SK-N-MC (cell line): ENCODE results near the gene C1QTNF1.
"Not testable (repeated sequence)": the region's sequence is repeated elsewhere in the genome, so short reads cannot be mapped to it uniquely, and the experiment has no call there.

Experiments used
- DNase-seq: peaks from one replicate; pipeline ENCODE4 v3.0.0-alpha.2; 2011; ENCODE audit warnings: low read depth, low spot score
- H3K27ac ChIP-seq: fragments of 200-600 bp; sonication (generic); 2 replicates; pipeline ENCODE4 v1.5.1; 2016; ENCODE audit warnings: mixed run types
- H3K36me3 ChIP-seq: fragments of 200-600 bp; sonication (generic); 2 replicates; pipeline ENCODE4 v1.6.1; 2017; ENCODE audit warnings: antibody characterized with exemption, low read length, mixed read lengths; ENCODE audit not compliant: insufficient read depth
- H3K4me3 ChIP-seq: fragments of 200-600 bp; sonication (generic); 2 replicates; pipeline ENCODE4 v1.5.1; 2016
- H3K9ac ChIP-seq: fragments of 200-600 bp; sonication (generic); 2 replicates; pipeline ENCODE4 v1.8.0; 2017; ENCODE audit warnings: mixed run types, mixed read lengths; ENCODE audit not compliant: insufficient read length
- H3K9me3 ChIP-seq: fragments of 200-600 bp; sonication (generic); 2 replicates; pipeline ENCODE4 v1.6.1; 2017; ENCODE audit warnings: low read depth, mild to moderate bottlenecking, antibody characterized with exemption, low read length, moderate library complexity, mixed read lengths
- EZH2 ChIP-seq: fragments of 200-600 bp; sonication (generic); IDR thresholded peaks from one replicate; pipeline ENCODE4 v1.6.1; 2017; ENCODE audit warnings: antibody characterized with exemption
- FOXP2 ChIP-seq: optimal IDR thresholded peaks from 2 replicates; pipeline ENCODE3; 2011; ENCODE audit warnings: mild to moderate bottlenecking, moderate library complexity; ENCODE audit not compliant: insufficient read depth; ENCODE audit errors: extremely low read length, control extremely low read depth
- POLR2AphosphoS5 ChIP-seq: IDR thresholded peaks from 2 replicates; pipeline ENCODE4 v1.6.1; 2012; ENCODE audit warnings: mild to moderate bottlenecking, low read depth, low read length, borderline replicate concordance

Gene C1QTNF1

GRCh38 chr17:79073016-79073705 is 49.2 kb downstream of the C1QTNF1 start:
- no peak overlapping the region for H3K4me3 ChIP-seq
- TF ChIP-seq EZH2: no peak
- no peak for TF ChIP-seq FOXP2
- TF ChIP-seq POLR2AphosphoS5: no peak
- H3K9me3 ChIP-seq: no peaks in the 10 kb centered on the region
- DNase-seq: no peak
- no peak overlapping the region for H3K27ac ChIP-seq
- no peaks in the 10 kb centered on the region for H3K36me3 ChIP-seq
- H3K9ac ChIP-seq: no peak overlapping the region

- no peak overlapping the region for H3K9ac ChIP-seq
- TF ChIP-seq FOXP2 (no peak), EZH2 (no peak), POLR2AphosphoS5 (no peak)
- no peaks in the 10 kb centered on the region for H3K9me3 ChIP-seq
- no peak overlapping the region for H3K27ac ChIP-seq
- H3K4me3 ChIP-seq: no peak overlapping the region
- H3K36me3 ChIP-seq: no peaks in the 10 kb centered on the region; the same call in 1 of the 2 replicates
- DNase-seq: no peak
These were observed 49.7 kb downstream of the C1QTNF1 start for GRCh38 chr17:79073706-79074088.

DNA sequence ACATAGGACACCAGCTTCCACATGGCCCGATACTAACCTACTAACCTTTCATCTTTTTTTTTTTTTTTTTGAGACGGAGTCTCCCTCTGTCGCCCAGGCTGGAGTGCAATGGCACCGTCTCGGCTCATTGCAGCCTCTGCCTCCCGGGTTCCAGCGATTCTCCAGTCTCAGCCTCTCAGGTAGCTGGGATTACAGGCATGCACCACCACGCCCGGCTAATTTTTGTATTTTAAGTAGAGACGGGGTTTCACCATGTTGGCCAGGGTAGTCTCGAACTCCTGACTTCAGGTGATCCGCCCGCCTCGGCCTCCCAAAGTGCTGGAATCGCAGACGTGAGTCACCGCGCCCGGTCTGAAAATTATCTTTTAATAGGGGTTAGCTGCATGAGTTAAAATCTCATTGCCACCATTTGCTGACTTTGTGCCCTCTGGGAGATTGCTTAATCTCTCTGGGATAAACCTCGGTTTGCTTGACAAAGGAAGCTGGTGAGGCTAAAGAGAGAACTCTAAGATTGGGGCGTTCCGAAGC is 50.2 kb downstream of the C1QTNF1 start:
- not testable (repeated sequence) for H3K9me3 ChIP-seq, DNase-seq, H3K27ac ChIP-seq, H3K9ac ChIP-seq, H3K36me3 ChIP-seq
- peak; percentile 14; the same call in 1 of the 2 replicates for TF ChIP-seq POLR2AphosphoS5
- H3K4me3 ChIP-seq: peak overlapping the region; percentile 87

GRCh38 chr17:79074649-79075445 is 50.9 kb downstream of the C1QTNF1 start, which contains the start of gene ENGASE:
ENGASE (plus strand) TSS chr17:79074824; CDS start chr17:79074945, 121 bp downstream.
- TF ChIP-seq FOXP2 (peak; percentile 53), EZH2 (no peak), POLR2AphosphoS5 (peak; percentile 52; the same call in 1 of the 2 replicates)
- DNase-seq: no peak
- Histone ChIP-seq H3K4me3 (peak within 1 kb of the TSS; percentile 87), H3K9ac (peak within 1 kb of the TSS; percentile 83), H3K36me3 (no peaks in the 10 kb centered on the region; the same call in 1 of the 2 replicates), H3K9me3 (no peaks in the 10 kb centered on the region), H3K27ac (no peak within 1 kb of the TSS)

GRCh38 chr17:79075446-79075750 is 51.4 kb downstream of the C1QTNF1 start:
- no peak for TF ChIP-seq POLR2AphosphoS5
- no peak for TF ChIP-seq EZH2
- no peak for TF ChIP-seq FOXP2
- Histone ChIP-seq H3K9ac (peak overlapping the region; percentile 83), H3K36me3 (no peaks in the 10 kb centered on the region; the same call in 1 of the 2 replicates), H3K27ac (no peak overlapping the region), H3K9me3 (no peaks in the 10 kb centered on the region), H3K4me3 (peak overlapping the region; percentile 87)
- DNase-seq: no peak

DNA sequence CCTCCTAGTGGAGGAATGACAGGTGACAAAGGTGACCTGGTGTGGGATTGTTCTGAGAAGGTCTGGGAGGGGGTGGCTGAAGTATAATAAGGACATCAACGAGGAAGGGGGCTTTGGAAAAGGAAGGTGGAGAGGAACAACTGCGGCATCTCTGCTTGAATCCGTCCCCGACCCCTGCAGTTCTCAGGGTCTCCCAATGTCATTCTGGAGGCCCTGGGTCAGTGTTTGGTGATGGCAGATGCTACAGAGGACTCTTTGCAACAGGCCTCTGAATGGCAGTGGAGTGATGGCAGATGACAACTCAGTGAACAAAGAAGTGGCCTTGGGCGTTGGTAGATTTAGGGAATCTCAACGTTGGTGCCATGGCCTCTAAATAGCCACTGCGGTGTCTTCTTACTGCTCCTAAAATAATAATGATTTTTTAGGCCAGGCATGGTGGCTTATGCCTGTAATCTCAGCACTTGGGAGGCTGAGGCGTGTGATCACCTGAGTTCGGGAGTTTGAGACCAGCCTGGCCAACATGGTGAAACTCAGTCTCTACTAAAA is 52.0 kb downstream of the C1QTNF1 start:
- Histone ChIP-seq H3K9me3 (no peaks in the 10 kb centered on the region), H3K4me3 (peak overlapping the region; percentile 87), H3K9ac (no peak overlapping the region), H3K36me3 (no peaks in the 10 kb centered on the region; the same call in 1 of the 2 replicates), H3K27ac (no peak overlapping the region)
- TF ChIP-seq EZH2 (no peak), POLR2AphosphoS5 (no peak), FOXP2 (no peak)
- no peak for DNase-seq

DNA sequence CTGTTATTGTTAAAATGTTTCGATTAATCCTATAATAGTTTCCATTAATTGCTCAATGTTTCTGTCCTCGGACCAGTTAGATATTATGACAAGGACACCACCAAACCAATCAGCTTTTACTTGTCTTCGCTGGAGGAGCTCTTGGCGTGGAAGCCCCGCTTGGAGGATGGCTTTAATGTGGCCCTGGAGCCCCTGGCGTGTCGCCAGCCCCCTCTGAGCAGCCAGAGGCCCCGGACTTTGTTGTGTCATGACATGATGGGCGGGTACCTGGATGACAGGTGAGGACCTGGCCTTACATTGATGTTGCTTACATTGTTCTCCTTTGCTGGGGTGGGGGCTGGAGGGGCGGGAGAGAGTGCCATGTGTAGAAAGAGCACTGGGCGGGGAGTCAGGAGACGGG is 53.6 kb downstream of the C1QTNF1 start:
- no peaks in the 10 kb centered on the region; the same call in 1 of the 2 replicates for H3K36me3 ChIP-seq
- H3K4me3 ChIP-seq: no peak overlapping the region
- H3K9ac ChIP-seq: no peak overlapping the region
- no peak for DNase-seq
- H3K9me3 ChIP-seq: no peaks in the 10 kb centered on the region
- no peak overlapping the region for H3K27ac ChIP-seq
- TF ChIP-seq EZH2: no peak
- TF ChIP-seq POLR2AphosphoS5: no peak
- no peak for TF ChIP-seq FOXP2
